Globus pallidus (tissue), 1 donor: ENCODE measurements around the gene DUOXA1.
"Not testable (repeated sequence)": the region's sequence is repeated elsewhere in the genome, so short reads cannot be mapped to it uniquely, and the experiment has no call there.

Experiments
- DNase-seq: peaks from one replicate; pipeline ENCODE4 v3.0.0-alpha.2; 2015; ENCODE audit warnings: low spot score

DUOXA1 gene

DNA sequence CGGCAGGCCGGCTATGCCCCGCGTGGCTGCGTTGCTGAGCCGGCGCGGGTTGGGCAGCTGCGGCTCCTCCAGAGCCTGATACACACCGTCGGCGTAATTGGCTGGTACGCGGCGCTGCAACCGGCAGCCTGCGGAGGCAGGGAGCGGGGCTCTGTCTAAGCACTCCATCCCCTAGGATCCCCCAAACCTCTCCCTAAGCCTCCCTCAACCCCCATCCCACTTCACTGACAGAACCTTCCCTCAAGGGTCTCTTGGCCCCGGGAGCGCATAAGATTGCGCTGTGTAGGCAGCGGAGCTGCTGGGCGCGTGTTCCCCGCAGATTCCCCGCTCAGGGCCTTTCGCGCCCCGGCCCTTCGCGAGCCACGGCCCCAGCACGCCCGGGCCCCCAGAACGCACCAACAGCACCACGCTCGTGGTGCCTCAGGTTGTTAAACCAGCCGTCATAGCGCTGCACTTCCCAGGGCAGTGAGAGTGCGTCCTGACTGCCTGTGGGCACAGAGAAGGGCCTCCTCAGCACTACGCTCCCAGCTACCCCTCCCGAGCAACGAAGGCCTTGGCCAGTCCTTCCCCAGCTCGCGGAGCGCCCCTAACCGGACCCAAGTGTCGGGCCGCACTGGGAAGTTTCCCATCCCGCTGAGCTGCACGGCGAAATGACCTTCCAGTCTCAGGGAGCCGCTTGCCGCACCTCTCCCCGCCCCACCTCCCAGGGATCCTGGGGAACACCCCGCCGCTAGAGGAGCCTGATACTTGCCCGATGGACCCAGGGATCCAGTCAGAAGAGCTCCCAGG lies 16.9 kb downstream of the DUOXA1 start:
- no peak for DNase-seq

- DNase-seq: no peak
Measured at GRCh38 chr15:45112143-45112590, 17.5 kb downstream of the DUOXA1 start.

DNA sequence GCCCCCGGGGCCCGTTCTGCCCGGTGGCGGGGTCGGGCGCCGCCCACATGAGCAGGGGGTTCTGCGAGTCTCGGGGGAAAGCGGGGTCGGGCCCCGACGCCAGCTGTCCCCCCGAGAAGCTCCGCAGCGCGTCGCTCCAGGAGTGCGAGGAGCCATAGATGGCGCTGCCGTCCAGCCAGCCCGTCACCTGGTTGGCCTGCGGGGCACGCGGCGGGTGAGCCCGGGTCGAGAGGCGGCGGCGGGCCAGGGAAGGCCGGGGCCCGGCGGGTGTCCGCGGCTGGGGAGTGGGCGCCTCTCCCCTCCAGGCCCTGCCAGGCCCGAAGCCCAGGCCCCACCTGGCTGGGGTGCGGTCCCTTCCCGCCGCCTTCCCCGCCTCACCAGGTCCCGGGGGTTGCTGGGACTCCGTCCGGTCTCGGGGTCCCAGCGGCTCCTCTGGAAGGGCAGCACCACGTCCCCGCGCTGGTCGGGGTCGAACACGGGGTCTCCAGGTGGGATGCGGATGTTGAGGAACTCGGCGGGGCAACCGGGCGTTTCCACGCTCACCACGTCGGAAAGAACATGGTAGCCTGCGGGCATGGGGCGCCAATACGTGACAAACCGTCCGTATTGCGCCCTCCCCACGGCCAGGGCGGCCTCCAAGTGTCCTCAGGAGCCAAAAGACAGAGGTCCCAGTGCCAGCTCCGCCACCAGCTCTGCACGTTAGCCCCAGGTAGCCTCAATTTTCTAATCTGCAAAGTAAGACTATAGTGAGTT lies 18.1 kb downstream of the DUOXA1 start:
- no peak for DNase-seq

GRCh38 chr15:45110256-45110820 lies 19.3 kb downstream of the DUOXA1 start:
- DNase-seq: no peak

- DNase-seq: no peak
Measured at GRCh38 chr15:45107941-45108630, 21.6 kb downstream of the DUOXA1 start.

DNA sequence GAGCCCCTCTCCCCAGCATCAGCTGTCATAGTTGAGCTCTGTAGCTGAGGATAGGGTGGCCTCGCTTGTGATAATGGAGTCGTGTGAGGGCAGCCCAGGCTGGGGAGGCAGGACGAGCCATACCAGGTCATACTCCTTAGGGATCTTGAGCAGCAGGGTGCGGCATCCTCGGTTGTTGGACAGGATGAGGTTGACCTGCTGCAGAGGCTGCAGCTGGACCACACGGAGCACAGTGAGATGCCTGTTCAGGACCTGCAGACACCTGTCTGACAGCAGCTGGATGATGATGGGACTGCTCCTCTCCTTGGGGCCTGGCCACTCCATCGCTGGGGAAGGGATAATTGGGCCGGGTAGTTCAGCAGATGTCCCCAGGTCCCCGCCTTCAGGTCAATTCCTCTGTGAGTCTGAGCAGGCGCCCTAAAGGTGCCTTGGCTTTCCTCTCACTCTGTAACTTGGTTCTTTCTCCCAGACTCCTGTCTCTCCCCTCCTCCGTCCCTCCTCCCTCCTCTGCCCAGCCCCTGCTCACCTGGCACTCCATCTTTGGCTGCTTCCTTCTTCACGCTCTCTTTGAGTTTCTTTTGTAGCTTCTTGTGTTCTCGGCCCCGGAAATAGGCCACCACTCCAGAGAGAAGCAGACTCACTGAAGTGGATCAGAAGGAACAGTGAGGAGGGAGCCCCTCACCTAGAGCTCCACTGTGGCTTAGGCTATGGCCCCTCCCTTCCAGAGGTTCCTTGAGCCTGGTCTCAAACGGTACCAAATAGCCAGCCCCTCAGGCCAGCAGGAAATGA lies 23.5 kb downstream of the DUOXA1 start:
- no peak for DNase-seq

DNA sequence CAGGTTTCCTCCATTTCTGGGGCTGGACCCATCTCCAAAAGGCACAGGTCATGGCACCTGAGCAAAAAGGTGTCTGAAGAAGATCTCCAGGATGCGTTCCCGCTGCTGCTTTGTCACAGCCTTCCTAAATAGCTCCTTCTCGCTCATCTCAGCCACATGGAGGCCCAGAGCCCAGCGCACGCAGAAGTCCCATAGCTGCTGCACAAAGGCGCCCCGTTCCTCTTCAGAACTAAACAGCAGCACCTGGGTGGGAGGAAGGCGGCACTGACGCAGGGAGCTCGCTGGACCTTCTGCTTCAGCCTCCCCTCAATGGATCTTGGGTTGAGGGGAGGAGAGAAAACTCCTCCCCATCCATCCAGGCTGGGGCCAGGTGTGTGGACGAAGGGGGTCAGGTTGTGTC lies 24.1 kb downstream of the DUOXA1 start:
- DNase-seq: no peak

DNA sequence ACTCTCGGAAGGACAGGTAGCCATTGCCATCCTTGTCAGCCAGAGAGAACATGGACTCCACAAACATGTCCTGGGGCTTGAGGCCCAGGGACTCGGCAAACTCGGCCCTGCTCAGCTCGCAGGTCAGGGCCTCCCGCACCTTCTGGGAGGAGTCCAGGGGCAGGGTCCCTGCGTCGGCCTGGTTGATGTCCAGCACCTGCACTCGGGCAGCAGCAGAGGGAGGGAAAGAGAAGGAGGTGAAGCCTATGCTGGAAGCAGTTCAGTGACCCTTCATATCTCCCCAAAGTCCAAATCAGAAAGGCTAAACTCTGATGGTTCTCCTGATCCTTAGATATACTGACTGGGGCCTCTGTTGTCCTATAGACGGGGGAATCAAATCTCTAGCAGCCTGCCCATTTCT lies 25.5 kb downstream of the DUOXA1 start:
- DNase-seq: not testable (repeated sequence)

DNA sequence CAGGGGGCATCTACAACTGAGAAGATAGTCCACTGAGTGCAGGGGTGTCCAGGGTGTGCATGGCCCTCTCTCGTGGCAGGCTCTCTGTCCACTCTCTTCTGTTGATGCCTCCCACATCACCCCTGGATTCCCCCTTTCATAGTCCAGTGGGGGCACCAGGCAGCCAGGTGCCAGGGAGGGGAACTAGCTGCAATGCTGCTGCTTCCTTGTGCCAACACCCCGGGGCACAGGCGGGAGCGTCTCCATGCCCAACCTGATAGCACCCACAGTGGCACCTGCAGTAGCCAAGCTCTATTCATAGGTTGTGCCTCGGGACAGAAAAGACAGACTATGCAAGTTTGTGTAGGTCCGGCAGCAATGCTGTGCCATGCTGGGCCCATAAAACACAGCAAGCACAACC lies 27.5 kb downstream of the DUOXA1 start:
- no peak for DNase-seq

DNA sequence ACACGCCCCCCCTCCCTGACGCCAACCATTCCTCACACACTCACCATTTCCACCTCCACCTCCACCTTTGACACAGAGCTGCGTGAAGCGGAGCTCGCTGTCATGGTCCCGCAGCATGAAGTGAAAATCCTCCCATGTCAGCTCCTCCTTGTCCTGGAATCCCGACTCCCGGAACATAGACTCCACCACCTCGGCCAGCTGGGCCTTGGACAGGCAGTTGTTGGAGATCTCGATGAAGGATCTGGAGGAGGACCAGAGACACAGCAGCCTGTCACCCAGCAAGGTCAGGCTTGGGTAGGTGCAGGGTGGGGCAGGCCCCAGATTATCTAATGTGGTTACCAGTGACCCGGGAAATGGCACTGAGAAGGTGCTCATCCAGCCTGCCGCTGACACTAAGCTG lies 27.9 kb downstream of the DUOXA1 start:
- no peak for DNase-seq

DNA sequence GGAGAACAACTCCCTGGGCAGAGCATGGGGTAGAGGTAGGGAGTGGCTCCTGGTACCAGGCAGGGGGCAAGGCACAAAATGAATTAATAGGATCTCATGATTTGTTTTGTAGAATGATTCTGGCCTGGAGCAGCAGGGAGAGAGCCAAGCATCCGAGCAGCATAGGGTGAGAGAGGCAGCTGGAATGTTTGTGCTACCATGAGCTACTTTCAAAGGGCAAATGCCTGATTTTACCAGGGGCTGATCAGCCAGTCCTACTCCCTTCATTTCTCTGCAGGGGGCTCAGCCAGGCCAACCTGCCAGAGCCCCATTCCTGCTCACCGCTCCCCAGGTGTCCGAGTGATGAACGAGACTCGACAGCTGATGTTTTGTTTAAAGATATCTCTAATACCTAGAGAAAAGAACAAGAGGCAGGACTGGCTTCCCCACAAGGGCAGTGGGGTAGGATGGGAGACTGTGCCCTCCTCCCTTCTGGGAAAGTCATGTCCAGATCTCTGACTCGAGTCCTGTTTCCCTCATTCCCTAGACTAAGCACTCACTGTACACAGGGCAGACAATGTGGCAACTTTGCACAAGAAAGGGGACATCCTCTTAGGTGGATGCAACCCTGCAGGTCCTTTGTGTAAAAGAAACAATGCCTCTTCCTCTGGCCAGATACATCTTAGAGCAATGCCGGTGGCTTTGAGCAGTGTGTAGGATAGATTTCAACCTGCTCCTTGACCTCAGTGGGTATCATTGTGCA lies 28.6 kb downstream of the DUOXA1 start:
- no peak for DNase-seq

GRCh38 chr15:45099549-45100165 lies 30.0 kb downstream of the DUOXA1 start:
- DNase-seq: no peak

- DNase-seq: no peak
Measured at GRCh38 chr15:45097466-45097865, 32.2 kb downstream of the DUOXA1 start.

GRCh38 chr15:45095661-45096060 lies 34.0 kb downstream of the DUOXA1 start:
- no peak for DNase-seq

GRCh38 chr15:45094358-45094730 lies 35.3 kb downstream of the DUOXA1 start:
- DNase-seq: no peak

GRCh38 chr15:45093622-45094357 lies 35.9 kb downstream of the DUOXA1 start:
- DNase-seq: no peak

DNA sequence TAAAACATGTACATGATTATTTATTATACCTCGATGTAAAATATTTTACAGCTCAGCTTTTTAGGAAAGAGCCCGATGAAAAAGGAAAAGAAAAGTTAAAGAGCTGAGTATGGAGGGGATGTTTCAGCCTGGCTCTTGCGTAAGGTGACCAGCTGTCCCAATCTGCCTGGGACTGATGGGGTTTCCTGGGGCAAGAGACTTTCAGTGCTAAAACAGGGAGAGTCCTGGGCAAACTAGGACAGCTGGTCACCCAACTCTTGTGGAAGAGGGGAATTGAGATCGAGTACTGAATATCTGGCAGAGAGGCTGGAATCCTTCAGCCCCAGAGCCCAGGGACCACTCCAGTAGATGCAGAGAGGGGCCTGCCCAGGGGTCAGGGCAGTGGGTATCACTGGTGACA lies 36.7 kb downstream of the DUOXA1 start:
- DNase-seq: no peak

DNA sequence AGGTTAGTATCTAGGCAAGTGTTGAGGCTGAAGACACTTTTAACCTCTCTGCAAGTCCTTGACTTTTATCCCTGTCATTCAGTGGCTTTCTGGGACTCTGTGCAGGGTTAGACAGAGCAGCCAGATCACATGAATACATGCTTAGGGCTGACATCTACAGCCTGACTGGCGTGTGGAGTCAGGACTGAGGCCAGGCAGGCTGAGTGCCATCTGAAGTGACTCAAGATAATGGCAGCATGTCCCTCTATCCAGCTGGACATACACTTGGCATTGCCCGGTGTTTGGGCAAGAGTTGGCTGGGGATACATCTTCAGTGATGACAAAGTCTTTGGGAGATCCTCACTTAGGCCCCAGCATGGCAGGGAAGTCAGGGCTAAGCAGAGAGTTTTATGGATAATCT lies 38.1 kb downstream of the DUOXA1 start:
- DNase-seq: no peak

DNA sequence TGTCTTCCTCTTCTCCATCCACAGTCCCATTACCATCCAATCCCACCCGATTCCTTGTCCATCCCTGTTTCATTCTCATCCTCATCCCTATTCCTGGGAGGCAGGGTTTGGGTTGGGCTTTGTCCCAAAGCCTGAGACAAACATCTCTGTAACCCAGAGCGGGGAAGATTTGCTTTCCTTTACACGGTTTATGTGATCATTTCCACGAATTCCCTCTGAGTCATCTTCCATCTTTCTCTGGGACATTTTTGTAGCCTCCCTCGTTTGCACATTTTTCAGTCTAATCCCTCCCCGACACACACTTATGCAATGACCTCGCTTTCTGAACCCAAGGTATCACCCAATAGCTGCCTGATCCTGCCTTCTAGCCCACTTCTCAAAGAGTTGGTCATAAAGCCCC lies 38.5 kb downstream of the DUOXA1 start:
- DNase-seq: no peak
